Measurements from ENCODE around the gene MPP7. TPM values are rescaled to one million over a fixed set of nuclear protein-coding genes. Genes with fewer than 3 reads are reported as not detected.

The MPP7 gene
- total RNA-seq, 1 experiment from 2014 or later = 1.5 TPM

- H3K36me3 ChIP-seq (ENCODE audit: insufficient read depth, low read length, poor library complexity, severe bottlenecking) = no peaks in the 10 kb centered on the region
- H3K9me3 ChIP-seq (ENCODE audit: low read depth, low read length, poor library complexity, severe bottlenecking) = no peaks in the 10 kb centered on the region
- H3K4me1 ChIP-seq (ENCODE audit: insufficient read depth, low read length, poor library complexity, severe bottlenecking) = no peaks in the 10 kb centered on the region
- intact Hi-C loops (cut with micrococcal nuclease; ENCODE audit: unreplicated experiment) = no loop called here
- no peak for DNase-seq (ENCODE audit: low spot score)
- ChIA-PET CTCF (no interaction called here), POLR2A (ENCODE audit: low non-redundant PET) (no interaction called here)
- TF ChIP-seq EZH2 (IDR thresholded peaks at IDR 0.05; ENCODE audit: borderline replicate concordance, low read depth, low read length, poor library complexity, severe bottlenecking) = no peak
- no peak for TF ChIP-seq CTCF (conservative IDR thresholded peaks at IDR 0.05; ENCODE audit: low read depth, low read length)
- no peak overlapping the region for H3K4me3 ChIP-seq (ENCODE audit: low read depth, low read length, poor library complexity, severe bottlenecking)
- BruUV-seq (replicated peaks) = no TSS peak
- no peak overlapping the region for H3K27ac ChIP-seq (ENCODE audit: low read depth, low read length, poor library complexity, severe bottlenecking)
- H3K27me3 ChIP-seq (replicated peaks; ENCODE audit: insufficient read depth, low read depth, low read length, poor library complexity) = peaks cover 8% of the 10 kb centered on the region
Observed at GRCh38 chr10:28298951-28299350, 3.9 kb downstream of the MPP7 start.

DNA sequence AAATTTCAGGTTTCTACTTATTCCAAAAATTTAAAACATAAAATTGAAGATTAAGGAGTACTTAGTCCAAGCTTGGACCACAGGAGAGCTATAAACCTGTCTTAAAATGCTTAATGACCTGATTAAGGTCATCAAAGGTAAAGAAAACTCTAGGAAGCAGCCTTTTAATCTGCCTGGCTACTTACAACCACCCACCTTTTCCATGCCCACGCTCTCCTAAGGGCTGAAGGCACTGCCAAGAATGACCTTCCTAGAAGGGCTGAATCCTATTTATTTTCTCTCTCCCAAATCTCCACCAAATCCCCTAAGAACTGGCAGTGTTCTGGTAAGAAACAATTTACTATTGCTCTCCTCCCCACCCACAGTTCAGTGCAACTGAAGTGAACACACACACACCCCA lies 6.8 kb downstream of the MPP7 start:
- Histone ChIP-seq H3K27ac (ENCODE audit: low read depth, low read length, poor library complexity, severe bottlenecking) (no peak overlapping the region), H3K36me3 (ENCODE audit: insufficient read depth, low read length, poor library complexity, severe bottlenecking) (no peaks in the 10 kb centered on the region), H3K9me3 (ENCODE audit: low read depth, low read length, poor library complexity, severe bottlenecking) (no peaks in the 10 kb centered on the region), H3K4me1 (ENCODE audit: insufficient read depth, low read length, poor library complexity, severe bottlenecking) (no peaks in the 10 kb centered on the region), H3K4me3 (ENCODE audit: low read depth, low read length, poor library complexity, severe bottlenecking) (no peak overlapping the region), H3K27me3 (replicated peaks; ENCODE audit: insufficient read depth, low read depth, low read length, poor library complexity) (peaks cover 1% of the 10 kb centered on the region)
- TF ChIP-seq EZH2 (IDR thresholded peaks at IDR 0.05; ENCODE audit: borderline replicate concordance, low read depth, low read length, poor library complexity, severe bottlenecking) (no peak), CTCF (conservative IDR thresholded peaks at IDR 0.05; ENCODE audit: low read depth, low read length) (no peak)
- no TSS peak for BruUV-seq (replicated peaks)
- ChIA-PET CTCF (no interaction called here), POLR2A (ENCODE audit: low non-redundant PET) (no interaction called here)
- no peak for DNase-seq (ENCODE audit: low spot score)
- intact Hi-C loops (cut with micrococcal nuclease; ENCODE audit: unreplicated experiment) = no loop called here

DNA sequence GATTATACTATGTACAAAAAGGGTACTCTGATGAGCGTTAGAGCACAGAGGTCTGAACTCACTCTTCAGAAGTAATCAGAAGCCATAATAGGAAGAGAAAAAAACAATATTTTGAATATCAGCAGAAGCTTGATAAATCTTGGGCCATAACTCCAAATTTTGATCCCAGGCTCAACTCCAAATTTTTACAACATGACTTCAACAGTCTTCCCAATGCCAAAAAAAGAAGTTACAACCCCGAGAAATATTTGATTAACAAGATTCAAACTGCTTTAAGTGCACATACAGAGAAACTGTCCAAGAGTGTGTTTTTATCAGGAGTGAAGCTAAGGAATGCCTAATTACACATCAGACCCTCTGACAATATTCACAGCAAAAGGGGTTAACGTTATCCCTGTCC lies 7.5 kb downstream of the MPP7 start:
- Histone ChIP-seq H3K27me3 (replicated peaks; ENCODE audit: insufficient read depth, low read depth, low read length, poor library complexity) (no peaks in the 10 kb centered on the region), H3K36me3 (ENCODE audit: insufficient read depth, low read length, poor library complexity, severe bottlenecking) (no peaks in the 10 kb centered on the region), H3K9me3 (ENCODE audit: low read depth, low read length, poor library complexity, severe bottlenecking) (no peaks in the 10 kb centered on the region), H3K27ac (ENCODE audit: low read depth, low read length, poor library complexity, severe bottlenecking) (no peak overlapping the region), H3K4me3 (ENCODE audit: low read depth, low read length, poor library complexity, severe bottlenecking) (no peak overlapping the region), H3K4me1 (ENCODE audit: insufficient read depth, low read length, poor library complexity, severe bottlenecking) (no peaks in the 10 kb centered on the region)
- POLR2A ChIA-PET (ENCODE audit: low non-redundant PET) = no interaction called here
- CTCF ChIA-PET = no interaction called here
- no peak for DNase-seq (ENCODE audit: low spot score)
- intact Hi-C loops (cut with micrococcal nuclease; ENCODE audit: unreplicated experiment) = no loop called here
- no peak for TF ChIP-seq CTCF (conservative IDR thresholded peaks at IDR 0.05; ENCODE audit: low read depth, low read length)
- TF ChIP-seq EZH2 (IDR thresholded peaks at IDR 0.05; ENCODE audit: borderline replicate concordance, low read depth, low read length, poor library complexity, severe bottlenecking) = no peak
- BruUV-seq (replicated peaks) = no TSS peak
